HT-29 (cell line): ENCODE results near the gene QDPR. TPM values are rescaled to one million over a fixed set of nuclear protein-coding genes. Genes with fewer than 3 reads are reported as not detected.
"Not testable (repeated sequence)": the region's sequence is repeated elsewhere in the genome, so short reads cannot be mapped to it uniquely, and the experiment has no call there.

ENCODE experiments used
- DNase-seq: peaks from one replicate; pipeline ENCODE4 v3.0.0-alpha.2; 2015; ENCODE audit warnings: low spot score
- total RNA-seq: library from RNA; depleted of rRNA; stranded (reverse); fragments of >200 nt; shearing (Covaris generic); gene quantifications from 2 replicates; pipeline ENCODE4 v1.2.3, GENCODE V29; 2014

The QDPR gene
- total RNA-seq, 1 experiment from 2014 or later, result 8.8 TPM

GRCh38 chr4:17492058-17492741 is 19.7 kb downstream of the QDPR start:
- DNase-seq, result no peak

- DNase-seq, result no peak
These were observed 20.7 kb downstream of the QDPR start for GRCh38 chr4:17491196-17491595.

- DNase-seq, result peak; percentile 73
These were observed 21.3 kb downstream of the QDPR start for GRCh38 chr4:17490575-17491059.

- no peak for DNase-seq
These were observed 22.2 kb downstream of the QDPR start for GRCh38 chr4:17489721-17490120.

GRCh38 chr4:17489123-17489522 is 22.8 kb downstream of the QDPR start:
- no peak for DNase-seq

GRCh38 chr4:17482716-17483115 is 29.2 kb downstream of the QDPR start:
- DNase-seq, result no peak

GRCh38 chr4:17480955-17481354 is 30.9 kb downstream of the QDPR start:
- DNase-seq, result no peak

GRCh38 chr4:17480210-17480927 is 31.5 kb downstream of the QDPR start:
- no peak for DNase-seq

- DNase-seq, result no peak
These were observed 34.0 kb downstream of the QDPR start for GRCh38 chr4:17477774-17478472.

- DNase-seq, result no peak
These were observed 35.0 kb downstream of the QDPR start for GRCh38 chr4:17476853-17477252.

- DNase-seq, result no peak
These were observed 36.4 kb downstream of the QDPR start for GRCh38 chr4:17475481-17475880.

- no peak for DNase-seq
These were observed 41.8 kb downstream of the QDPR start for GRCh38 chr4:17469931-17470674.

GRCh38 chr4:17468619-17469221 is 43.2 kb downstream of the QDPR start:
- DNase-seq, result peak; percentile 66

- DNase-seq, result no peak
These were observed 48.3 kb downstream of the QDPR start for GRCh38 chr4:17463606-17464005.

GRCh38 chr4:17450269-17450804 is 61.6 kb downstream of the QDPR start:
- no peak for DNase-seq

GRCh38 chr4:17448689-17449088 is 63.2 kb downstream of the QDPR start:
- no peak for DNase-seq

GRCh38 chr4:17447675-17448298 is 64.1 kb downstream of the QDPR start:
- peak; percentile 86 for DNase-seq

- DNase-seq, result no peak
These were observed 64.8 kb downstream of the QDPR start for GRCh38 chr4:17447056-17447455.

- not testable (repeated sequence) for DNase-seq
These were observed 69.4 kb downstream of the QDPR start for GRCh38 chr4:17442477-17442876.

- DNase-seq, result no peak
These were observed 74.5 kb downstream of the QDPR start for GRCh38 chr4:17437396-17437795.

GRCh38 chr4:17436750-17437090 is 75.2 kb downstream of the QDPR start:
- no peak for DNase-seq
